Skeletal muscle tissue (tissue), 4 donors: ENCODE results near the gene HINT3. TPM values are rescaled to one million over a fixed set of nuclear protein-coding genes. Genes with fewer than 3 reads are reported as not detected.
"Not testable (repeated sequence)": the region's sequence is repeated elsewhere in the genome, so short reads cannot be mapped to it uniquely, and the experiment has no call there.

ENCODE experiments used
- H3K27ac ChIP-seq: one replicate; pipeline ENCODE4 v1.7.0; 2013; ENCODE audit warnings: mild to moderate bottlenecking, low read depth, low read length, inconsistent platforms
- H3K27me3 ChIP-seq, 3 donors: one replicate each; pipeline ENCODE4 v1.7.0; 2013; ENCODE audit warnings: low read length in 3 of 3; ENCODE audit not compliant: control insufficient read depth in 3 of 3, insufficient read depth in 3 of 3
- H3K36me3 ChIP-seq, 3 donors: one replicate each; pipeline ENCODE4 v1.7.0; 2013; ENCODE audit warnings: low read length in 3 of 3; ENCODE audit not compliant: control insufficient read depth in 3 of 3, insufficient read depth in 3 of 3
- H3K4me1 ChIP-seq, 3 donors: one replicate each; pipeline ENCODE4 v1.7.0; 2013; ENCODE audit warnings: low read length in 3 of 3, mild to moderate bottlenecking in 3 of 3; ENCODE audit not compliant: control insufficient read depth in 3 of 3, insufficient read depth in 3 of 3
- H3K4me3 ChIP-seq, 3 donors: one replicate each; pipeline ENCODE4 v1.7.0; 2013; ENCODE audit warnings: low read length in 3 of 3
- H3K9ac ChIP-seq, 3 donors: one replicate each; pipeline ENCODE4 v1.7.0; 2013; ENCODE audit warnings: low read length in 3 of 3, mild to moderate bottlenecking in 3 of 3, moderate library complexity in 2 of 3, low read depth in 1 of 3
- H3K9me3 ChIP-seq, 3 donors: one replicate each; pipeline ENCODE4 v1.7.0; 2013; ENCODE audit warnings: low read length in 3 of 3; ENCODE audit not compliant: control insufficient read depth in 3 of 3
- total RNA-seq: library from RNA; depleted of rRNA; stranded (reverse); fragments of >200 nt; gene quantifications from one replicate; pipeline ENCODE4 v1.2.3, GENCODE V29; 2014
- donor health status: Osteomylitis.

The HINT3 gene
- total RNA-seq, 1 donor from 2014 or later = 18.8 TPM

- Histone ChIP-seq H3K36me3 (no peaks in the 10 kb centered on the region), H3K27ac (no peak overlapping the region), H3K9me3 (no peaks in the 10 kb centered on the region), H3K4me1 (peaks cover 0 to 4% (median 0%) of the 10 kb centered on the region in 3 donors), H3K27me3 (no peaks in the 10 kb centered on the region), H3K4me3 (no peak overlapping the region), H3K9ac (no peak overlapping the region)
Observed at GRCh38 chr6:125947615-125948014, 9.0 kb upstream of the HINT3 start.

DNA sequence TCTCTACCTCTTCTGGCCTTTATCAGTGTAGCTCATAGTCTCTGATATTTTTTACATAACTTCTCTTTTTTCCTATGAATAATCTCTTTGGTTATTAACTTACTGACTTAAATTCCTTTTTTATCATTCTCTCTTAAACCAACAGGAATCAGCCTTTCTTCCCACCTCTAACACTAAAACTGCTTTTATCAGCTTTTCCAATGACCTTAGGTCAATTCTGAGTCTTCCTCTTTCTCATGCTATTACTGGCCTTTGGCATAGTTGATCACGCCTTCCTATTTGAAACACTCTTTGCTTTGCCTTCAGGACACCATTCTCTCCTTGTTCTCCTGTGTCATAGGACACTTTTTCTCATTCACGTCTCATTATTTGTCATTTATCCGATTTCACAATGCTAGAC, 8.1 kb upstream of the HINT3 start:
- Histone ChIP-seq H3K27ac (no peak overlapping the region), H3K4me3 (no peak overlapping the region), H3K36me3 (no peaks in the 10 kb centered on the region), H3K4me1 (peaks cover 0 to 4% (median 0%) of the 10 kb centered on the region in 3 donors), H3K27me3 (peaks cover 0 to 7% (median 2%) of the 10 kb centered on the region in 3 donors), H3K9ac (no peak overlapping the region), H3K9me3 (no peaks in the 10 kb centered on the region)

- peaks cover 0 to 4% (median 0%) of the 10 kb centered on the region in 3 donors for H3K4me1 ChIP-seq
- no peak overlapping the region for H3K4me3 ChIP-seq
- H3K9me3 ChIP-seq = no peaks in the 10 kb centered on the region
- H3K36me3 ChIP-seq = no peaks in the 10 kb centered on the region
- no peak overlapping the region for H3K9ac ChIP-seq
- H3K27me3 ChIP-seq = peaks cover 0 to 11% (median 6%) of the 10 kb centered on the region in 3 donors
- H3K27ac ChIP-seq = no peak overlapping the region
Observed at GRCh38 chr6:125949069-125949468, 7.5 kb upstream of the HINT3 start.

DNA sequence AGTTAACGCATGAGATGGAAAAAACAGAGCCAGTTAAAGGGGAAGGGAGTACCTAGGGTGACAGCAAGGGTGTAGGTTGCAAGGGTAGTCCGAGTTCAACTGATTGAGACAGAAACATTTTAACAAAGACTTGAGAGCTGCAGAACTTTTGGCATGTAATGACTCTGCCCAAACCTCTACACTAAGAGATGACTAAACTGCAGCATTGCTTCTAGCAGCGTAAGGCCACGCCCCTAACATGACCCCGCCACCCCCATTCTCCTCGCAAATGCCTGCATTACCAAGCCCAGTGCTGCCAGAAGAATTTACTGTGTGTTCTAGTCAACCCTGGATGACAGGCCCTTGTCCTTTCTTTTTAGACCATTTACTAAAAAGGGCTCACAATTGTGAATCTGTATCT, 6.3 kb upstream of the HINT3 start:
- no peaks in the 10 kb centered on the region for H3K9me3 ChIP-seq
- no peak overlapping the region for H3K4me3 ChIP-seq
- no peak overlapping the region for H3K27ac ChIP-seq
- H3K9ac ChIP-seq = no peak overlapping the region
- H3K27me3 ChIP-seq = peaks cover 0 to 11% (median 6%) of the 10 kb centered on the region in 3 donors
- H3K4me1 ChIP-seq = peaks cover 0 to 4% (median 0%) of the 10 kb centered on the region in 3 donors
- H3K36me3 ChIP-seq = no peaks in the 10 kb centered on the region

- peaks cover 0 to 11% (median 6%) of the 10 kb centered on the region in 3 donors for H3K27me3 ChIP-seq
- not testable (repeated sequence) for H3K4me3 ChIP-seq, H3K9me3 ChIP-seq, H3K9ac ChIP-seq, H3K4me1 ChIP-seq, H3K36me3 ChIP-seq, H3K27ac ChIP-seq
Observed at GRCh38 chr6:125950716-125951115, 5.9 kb upstream of the HINT3 start.

- H3K27ac ChIP-seq = no peak overlapping the region
- no peak overlapping the region for H3K9ac ChIP-seq
- H3K4me1 ChIP-seq = peaks cover 0 to 4% (median 3%) of the 10 kb centered on the region in 3 donors
Observed at GRCh38 chr6:125951323-125951722, 5.2 kb upstream of the HINT3 start.

DNA sequence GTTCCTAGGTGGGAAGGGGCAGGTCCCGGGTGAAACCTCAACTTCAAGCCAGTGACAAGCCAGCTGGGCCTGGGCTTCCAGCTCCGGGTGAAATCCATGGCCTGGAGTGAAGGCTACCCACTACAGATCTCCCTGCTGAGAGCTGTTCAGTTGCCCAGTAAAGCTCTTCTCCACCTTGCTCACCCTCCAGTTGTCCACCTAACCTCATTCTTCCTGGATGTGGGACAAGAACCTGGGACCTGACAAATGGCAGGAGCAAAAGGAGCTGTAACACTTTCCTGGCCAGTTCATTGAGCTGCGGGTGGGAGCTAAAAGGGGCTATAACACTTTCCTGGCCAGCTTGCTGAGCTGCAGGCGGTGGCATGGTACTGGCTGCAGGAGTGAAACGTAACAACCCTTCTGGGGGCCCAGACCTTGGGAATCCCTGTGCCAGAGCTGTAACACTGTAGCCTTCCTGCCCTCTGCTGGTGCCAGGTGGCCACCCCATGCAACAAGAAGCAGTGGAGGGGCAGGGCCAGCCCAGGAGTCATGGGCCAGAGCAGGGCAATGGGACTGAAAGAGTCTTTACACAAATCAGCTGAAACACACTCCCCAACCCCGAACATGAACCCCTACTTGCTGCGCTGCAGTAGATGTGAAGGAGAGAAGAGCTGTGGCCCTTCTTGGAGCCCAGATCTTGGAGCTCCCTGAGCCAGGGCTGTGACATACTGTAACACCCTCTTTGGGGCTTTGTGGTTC, 3.6 kb upstream of the HINT3 start:
- Histone ChIP-seq H3K4me3 (no peak overlapping the region), H3K9ac (no peak overlapping the region), H3K36me3 (peaks cover 0 to 3% (median 0%) of the 10 kb centered on the region in 3 donors), H3K27ac (no peak overlapping the region), H3K4me1 (peaks cover 0 to 11% (median 9%) of the 10 kb centered on the region in 3 donors), H3K9me3 (no peaks in the 10 kb centered on the region), H3K27me3 (peaks cover 0 to 11% (median 6%) of the 10 kb centered on the region in 3 donors)

More at GRCh38 chr6:125951323-125951722, 5.2 kb upstream of the HINT3 start:
- Histone ChIP-seq H3K4me3 (no peak overlapping the region), H3K9me3 (no peaks in the 10 kb centered on the region), H3K36me3 (no peaks in the 10 kb centered on the region), H3K27me3 (peaks cover 0 to 11% (median 6%) of the 10 kb centered on the region in 3 donors)

- Histone ChIP-seq H3K4me1 (peaks cover 4 to 17% (median 14%) of the 10 kb centered on the region in 3 donors), H3K9me3 (no peaks in the 10 kb centered on the region), H3K9ac (no peak overlapping the region), H3K4me3 (no peak overlapping the region), H3K36me3 (peaks cover 0 to 3% (median 0%) of the 10 kb centered on the region in 3 donors), H3K27ac (no peak overlapping the region), H3K27me3 (peaks cover 0 to 11% (median 6%) of the 10 kb centered on the region in 3 donors)
Observed at GRCh38 chr6:125953502-125953875, 3.1 kb upstream of the HINT3 start.

GRCh38 chr6:125954735-125955339, 1.7 kb upstream of the HINT3 start:
- Histone ChIP-seq H3K4me3 (no peak overlapping the region), H3K9me3 (no peaks in the 10 kb centered on the region), H3K9ac (no peak overlapping the region), H3K27ac (no peak overlapping the region), H3K27me3 (peaks cover 0 to 11% (median 6%) of the 10 kb centered on the region in 3 donors), H3K4me1 (peaks cover 4 to 26% (median 17%) of the 10 kb centered on the region in 3 donors), H3K36me3 (peaks cover 2 to 5% (median 2%) of the 10 kb centered on the region in 3 donors)

DNA sequence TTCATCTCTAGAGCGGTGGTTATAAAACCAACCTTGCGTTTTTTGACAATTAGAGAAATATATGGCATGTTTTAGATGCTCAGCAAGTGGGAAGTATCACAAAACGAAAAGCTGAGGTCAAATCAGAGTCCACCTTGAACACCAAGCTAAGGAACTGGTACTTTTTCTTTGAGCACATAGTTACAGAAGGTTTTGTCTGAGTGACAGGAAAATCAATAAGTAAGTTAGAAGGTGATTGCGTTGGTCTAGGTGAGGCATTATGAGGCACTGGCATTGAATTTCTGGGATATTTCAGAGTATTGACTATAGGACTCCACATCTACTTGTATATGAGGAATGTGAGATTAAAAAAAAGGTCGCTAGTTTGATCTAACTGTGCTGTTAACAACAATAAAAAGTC, 597 bp upstream of the HINT3 start:
- peak overlapping the region; percentile 86 for H3K27ac ChIP-seq
- H3K4me3 ChIP-seq = peak overlapping the region; percentile 86 to 94 (median 91)
- H3K27me3 ChIP-seq = peaks cover 0 to 11% (median 6%) of the 10 kb centered on the region in 3 donors
- peaks cover 4 to 26% (median 17%) of the 10 kb centered on the region in 3 donors for H3K4me1 ChIP-seq
- H3K9me3 ChIP-seq = no peaks in the 10 kb centered on the region
- peak overlapping the region; percentile 72 to 96 (median 95) for H3K9ac ChIP-seq
- peaks cover 2 to 5% (median 3%) of the 10 kb centered on the region in 3 donors for H3K36me3 ChIP-seq
